OCI-LY1 (cell line): ENCODE results near the gene NOXA1.

ENCODE experiments used
- H2AFZ ChIP-seq: fragments of 200-600 bp; sonication (generic), shearing (Covaris generic); 2 replicates; pipeline ENCODE4 v1.6.0; 2014; ENCODE audit warnings: antibody characterized with exemption, mild to moderate bottlenecking, low read length
- H3F3A ChIP-seq: fragments of 200-600 bp; sonication (generic), shearing (Covaris generic); 2 replicates; pipeline ENCODE4 v1.6.0; 2014; ENCODE audit warnings: mild to moderate bottlenecking, antibody characterized with exemption, low read length, moderate library complexity; ENCODE audit not compliant: insufficient read depth
- H3K27ac ChIP-seq: fragments of 200-600 bp; sonication (generic); 2 replicates; pipeline ENCODE4 v1.5.1; 2014; ENCODE audit warnings: low read length, mixed run types, mild to moderate bottlenecking, low read depth; ENCODE audit not compliant: poor library complexity, severe bottlenecking
- H3K27me3 ChIP-seq: fragments of 200-600 bp; sonication (generic); 2 replicates; pipeline ENCODE4 v1.6.0; 2014; ENCODE audit warnings: antibody characterized with exemption, mild to moderate bottlenecking, low read length, moderate library complexity; ENCODE audit not compliant: insufficient read depth
- H3K36me3 ChIP-seq: fragments of 200-600 bp; sonication (generic); 2 replicates; pipeline ENCODE4 v1.6.1; 2014; ENCODE audit warnings: mild to moderate bottlenecking, antibody characterized with exemption, low read length, moderate library complexity, mixed read lengths; ENCODE audit not compliant: insufficient read depth
- H3K4me1 ChIP-seq: fragments of 200-600 bp; sonication (generic); 2 replicates; pipeline ENCODE4 v1.5.1; 2014; ENCODE audit warnings: mild to moderate bottlenecking, low read length, moderate library complexity; ENCODE audit not compliant: insufficient read depth, severe bottlenecking
- H3K4me2 ChIP-seq: fragments of 200-600 bp; sonication (generic), shearing (Covaris generic); 2 replicates; pipeline ENCODE4 v1.6.1; 2014; ENCODE audit warnings: low read length
- H3K4me3 ChIP-seq: fragments of 200-600 bp; sonication (generic); 2 replicates; pipeline ENCODE4 v1.5.1; 2014; ENCODE audit warnings: low read length, low read depth, mild to moderate bottlenecking, mixed read lengths; ENCODE audit not compliant: poor library complexity, severe bottlenecking
- H3K79me2 ChIP-seq: fragments of 200-600 bp; shearing (Covaris generic); 2 replicates; pipeline ENCODE4 v1.6.1; 2016; ENCODE audit warnings: mixed run types, low read length, mixed read lengths; ENCODE audit not compliant: insufficient read depth
- H3K9ac ChIP-seq: fragments of 200-600 bp; sonication (generic), shearing (Covaris generic); 2 replicates; pipeline ENCODE4 v1.6.1; 2014; ENCODE audit warnings: mild to moderate bottlenecking, low read length, mixed read lengths
- H3K9me2 ChIP-seq: fragments of 200-600 bp; sonication (generic), shearing (Covaris generic); 2 replicates; pipeline ENCODE4 v1.6.1; 2014; ENCODE audit warnings: low read depth, mild to moderate bottlenecking, low read length, mixed read lengths
- H3K9me3 ChIP-seq: fragments of 200-600 bp; shearing (Covaris generic); 2 replicates; pipeline ENCODE4 v1.6.1; 2014; ENCODE audit warnings: low read length, mixed read lengths
- H4K20me1 ChIP-seq: fragments of 200-600 bp; sonication (generic), shearing (Covaris generic); 2 replicates; pipeline ENCODE4 v1.6.0; 2016; ENCODE audit warnings: mild to moderate bottlenecking, low read length; ENCODE audit not compliant: insufficient read depth
- EZH2 ChIP-seq: fragments of 200-600 bp; sonication (generic), shearing (Covaris generic); IDR thresholded peaks from 2 replicates; pipeline ENCODE4 v1.8.0; 2017; ENCODE audit warnings: borderline replicate concordance, mixed run types, mild to moderate bottlenecking, antibody characterized with exemption, low read length, moderate library complexity, mixed read lengths
- TF ChIP-seq, protein P1 (sequence below): fragments of 200-600 bp; sonication (generic), shearing (Covaris generic); IDR thresholded peaks from 2 replicates; pipeline ENCODE4 v1.5.1; 2017; ENCODE audit warnings: mild to moderate bottlenecking, antibody characterized with exemption, low read length, moderate library complexity, mixed read lengths

Gene NOXA1

DNA sequence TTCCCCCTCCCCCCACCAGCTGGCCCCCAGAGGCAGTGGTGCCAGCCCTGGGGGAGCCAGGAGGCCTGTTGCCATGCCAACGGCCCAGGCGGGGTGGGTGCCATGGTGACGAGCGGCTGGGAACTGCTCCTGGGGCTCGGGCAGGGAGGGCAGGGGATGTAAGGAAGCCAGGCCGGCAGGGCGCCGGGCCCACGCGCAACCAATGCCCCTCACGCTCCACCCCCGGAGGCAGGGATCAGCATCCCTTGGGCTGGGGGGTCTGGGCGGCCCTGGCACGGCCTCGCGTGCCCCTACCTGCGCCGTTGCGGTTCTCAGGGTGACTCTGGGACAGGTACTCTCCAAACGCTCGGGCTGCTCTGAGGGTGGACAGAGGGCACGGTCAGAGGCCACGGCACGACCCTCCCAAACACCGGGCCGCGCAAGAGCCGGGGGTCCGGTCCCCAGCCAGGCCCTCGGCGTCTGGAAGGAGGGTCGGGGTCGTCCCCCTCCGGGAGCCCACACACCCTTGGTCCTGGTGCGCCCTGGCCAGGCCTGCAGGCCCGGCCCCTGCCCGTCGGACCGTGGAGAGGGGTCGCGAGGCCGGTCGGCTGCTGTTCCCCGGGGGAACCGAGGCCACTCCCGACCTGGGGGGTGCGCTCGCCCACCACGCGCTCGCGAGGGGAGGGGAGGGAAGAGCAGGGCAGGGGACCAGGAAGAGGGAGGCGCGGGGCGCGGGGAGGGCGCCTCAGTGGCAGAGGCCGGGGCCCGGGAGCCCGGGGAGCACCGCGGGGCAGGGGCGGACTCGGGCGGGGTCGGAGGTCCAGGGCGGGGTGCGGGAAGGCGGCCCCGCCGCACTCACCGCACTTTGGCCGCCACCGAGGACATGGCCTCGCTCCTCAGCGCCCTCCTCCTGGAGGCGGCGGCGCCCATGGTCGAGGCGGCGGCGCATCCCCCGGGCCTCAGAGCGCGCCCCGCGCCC is 35.3 kb downstream of the NOXA1 start:
- Histone ChIP-seq H3K9me2 (no peaks in the 10 kb centered on the region), H3K4me1 (peaks cover 50% of the 10 kb centered on the region), H3K27me3 (peaks cover 5% of the 10 kb centered on the region; the same call in 1 of the 2 replicates), H3K9ac (peak overlapping the region; percentile 56), H3K36me3 (peaks cover 16% of the 10 kb centered on the region), H3K27ac (no peak overlapping the region), H3K4me3 (peak overlapping the region; percentile 65), H3K9me3 (no peaks in the 10 kb centered on the region), H3F3A (no peaks in the 10 kb centered on the region), H3K79me2 (no peaks in the 10 kb centered on the region), H2AFZ (no peak overlapping the region), H3K4me2 (peak overlapping the region; percentile 67), H4K20me1 (no peaks in the 10 kb centered on the region)
- no peak for TF ChIP-seq EZH2

DNA sequence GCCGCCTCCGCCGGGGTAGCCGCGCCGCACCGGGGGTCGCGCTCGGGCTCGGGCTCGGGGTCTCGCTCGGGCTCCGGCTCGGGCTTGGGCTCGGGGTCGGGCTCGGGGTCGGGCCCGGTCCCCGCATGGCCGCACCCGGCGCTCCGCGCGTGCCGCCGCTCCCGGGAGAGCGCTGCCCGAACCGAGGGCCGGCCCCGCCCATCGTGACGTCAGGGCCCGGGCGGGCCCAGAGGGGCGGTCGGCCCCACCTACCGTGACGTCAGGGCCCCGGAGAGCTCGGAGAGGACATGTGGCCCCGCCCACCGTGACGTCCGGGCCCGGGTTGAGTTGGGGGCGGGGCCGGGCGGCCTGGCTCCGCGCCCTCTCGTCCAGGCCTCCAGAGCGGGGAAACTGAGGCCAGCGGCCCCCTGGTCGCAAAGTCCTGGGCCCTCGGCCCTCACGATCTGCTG is 36.0 kb downstream of the NOXA1 start, which contains the start of gene NSMF:
TSS of gene NSMF (minus strand) at position 183 of the 449 bp plus-strand sequence. CDS start 232 bp downstream, outside the sequence.
- no peaks in the 10 kb centered on the region for H3F3A ChIP-seq
- H3K27me3 ChIP-seq, result peaks cover 5% of the 10 kb centered on the region; the same call in 1 of the 2 replicates
- no peak for TF ChIP-seq EZH2
- TF ChIP-seq, protein P1, sequence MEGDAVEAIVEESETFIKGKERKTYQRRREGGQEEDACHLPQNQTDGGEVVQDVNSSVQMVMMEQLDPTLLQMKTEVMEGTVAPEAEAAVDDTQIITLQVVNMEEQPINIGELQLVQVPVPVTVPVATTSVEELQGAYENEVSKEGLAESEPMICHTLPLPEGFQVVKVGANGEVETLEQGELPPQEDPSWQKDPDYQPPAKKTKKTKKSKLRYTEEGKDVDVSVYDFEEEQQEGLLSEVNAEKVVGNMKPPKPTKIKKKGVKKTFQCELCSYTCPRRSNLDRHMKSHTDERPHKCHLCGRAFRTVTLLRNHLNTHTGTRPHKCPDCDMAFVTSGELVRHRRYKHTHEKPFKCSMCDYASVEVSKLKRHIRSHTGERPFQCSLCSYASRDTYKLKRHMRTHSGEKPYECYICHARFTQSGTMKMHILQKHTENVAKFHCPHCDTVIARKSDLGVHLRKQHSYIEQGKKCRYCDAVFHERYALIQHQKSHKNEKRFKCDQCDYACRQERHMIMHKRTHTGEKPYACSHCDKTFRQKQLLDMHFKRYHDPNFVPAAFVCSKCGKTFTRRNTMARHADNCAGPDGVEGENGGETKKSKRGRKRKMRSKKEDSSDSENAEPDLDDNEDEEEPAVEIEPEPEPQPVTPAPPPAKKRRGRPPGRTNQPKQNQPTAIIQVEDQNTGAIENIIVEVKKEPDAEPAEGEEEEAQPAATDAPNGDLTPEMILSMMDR, result no peak
- H3K36me3 ChIP-seq, result peaks cover 14% of the 10 kb centered on the region; the same call in 1 of the 2 replicates
- peak within 1 kb of the TSS; percentile 93; the same call in 1 of the 2 replicates for H2AFZ ChIP-seq
- no peaks in the 10 kb centered on the region for H4K20me1 ChIP-seq
- H3K79me2 ChIP-seq, result no peaks in the 10 kb centered on the region
- H3K4me1 ChIP-seq, result peaks cover 50% of the 10 kb centered on the region
- no peaks in the 10 kb centered on the region for H3K9me3 ChIP-seq
- peak within 1 kb of the TSS; percentile 80 for H3K4me2 ChIP-seq
- peak within 1 kb of the TSS; percentile 63 for H3K9ac ChIP-seq
- peak within 1 kb of the TSS; percentile 30 for H3K27ac ChIP-seq
- H3K4me3 ChIP-seq, result peak within 1 kb of the TSS; percentile 65
- no peaks in the 10 kb centered on the region for H3K9me2 ChIP-seq

DNA sequence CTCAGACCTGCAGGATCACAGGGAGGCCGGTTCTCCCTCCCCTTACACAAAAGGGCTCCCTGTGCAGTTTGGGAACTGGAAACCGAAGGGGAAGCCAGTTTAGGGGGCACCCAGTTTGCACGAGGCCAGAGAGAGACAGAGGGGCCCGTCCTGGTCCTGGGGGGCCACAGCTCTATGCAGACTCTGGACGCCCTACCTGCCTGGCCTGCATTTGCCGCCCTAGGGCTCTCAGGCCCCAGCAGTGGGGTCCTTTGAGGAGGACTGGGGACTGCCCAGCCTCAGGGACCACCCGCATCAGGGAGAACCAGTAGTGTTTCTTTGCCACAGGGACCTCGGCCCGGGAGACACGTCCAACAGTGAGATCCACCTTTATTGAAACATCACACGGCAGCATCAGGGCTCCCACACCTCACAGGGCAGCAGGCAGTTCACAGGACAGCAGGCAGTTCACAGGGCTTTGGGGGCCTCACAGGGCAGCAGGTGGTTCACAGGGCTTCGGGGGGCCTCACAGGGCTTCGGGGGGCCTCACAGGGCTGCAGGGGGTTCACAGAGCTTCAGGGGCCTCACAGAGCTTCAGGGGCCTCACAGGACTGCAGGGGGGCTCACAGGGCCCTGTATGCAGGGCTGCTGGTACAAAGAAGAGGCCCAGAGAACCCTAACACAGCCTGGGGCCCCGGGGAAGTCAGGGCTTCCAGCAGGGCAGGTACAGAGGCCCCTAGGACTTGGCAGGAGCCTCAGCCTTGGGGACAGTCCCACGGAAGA is 36.6 kb downstream of the NOXA1 start:
- Histone ChIP-seq H3K4me2 (peak overlapping the region; percentile 80), H3F3A (no peaks in the 10 kb centered on the region), H3K36me3 (peaks cover 14% of the 10 kb centered on the region; the same call in 1 of the 2 replicates), H2AFZ (peak overlapping the region; percentile 93; the same call in 1 of the 2 replicates), H3K79me2 (no peaks in the 10 kb centered on the region), H3K27ac (peak overlapping the region; percentile 30), H3K4me1 (peaks cover 44% of the 10 kb centered on the region), H3K4me3 (peak overlapping the region; percentile 55), H3K9me2 (no peaks in the 10 kb centered on the region), H3K9ac (peak overlapping the region; percentile 63), H3K9me3 (no peaks in the 10 kb centered on the region), H4K20me1 (no peaks in the 10 kb centered on the region), H3K27me3 (peaks cover 5% of the 10 kb centered on the region; the same call in 1 of the 2 replicates)
- TF ChIP-seq, protein P1, result no peak
- no peak for TF ChIP-seq EZH2
